Left ventricle myocardium inferior (tissue), 1 donor: ENCODE results near the gene MFSD12. TPM values are rescaled to one million over a fixed set of nuclear protein-coding genes. Genes with fewer than 3 reads are reported as not detected.

Experiments
- DNase-seq: peaks from one replicate; pipeline ENCODE4 v3.0.0-alpha.2; 2020
- H3K27ac ChIP-seq: fragments of 200-600 bp; replicated peaks from 2 replicates; pipeline ENCODE4 v1.8.0; 2021
- H3K27me3 ChIP-seq: fragments of 200-600 bp; 2 replicates; pipeline ENCODE4 v1.8.0; 2021; ENCODE audit warnings: low read depth
- H3K36me3 ChIP-seq: fragments of 200-600 bp; 2 replicates; pipeline ENCODE4 v1.8.0; 2021
- H3K4me1 ChIP-seq: fragments of 200-600 bp; 2 replicates; pipeline ENCODE4 v1.8.0; 2021
- H3K4me3 ChIP-seq: fragments of 200-600 bp; 2 replicates; pipeline ENCODE4 v1.8.0; 2021; ENCODE audit warnings: mild to moderate bottlenecking, moderate library complexity
- H3K9me3 ChIP-seq: fragments of 200-600 bp; replicated peaks from 2 replicates; pipeline ENCODE4 v1.8.0; 2021
- intact Hi-C: fragments of 100-400 bp; cut with micrococcal nuclease; formaldehyde crosslinking; loops from one replicate; pipeline ENCODE4 v1.11.0; 2022
- total RNA-seq: library from RNA; stranded (reverse); fragmentation: NEBNext Ultra II Directional; extraction: Animal tissue kit (Norgen Biotek cat#: 25700); gene quantifications from one replicate; pipeline ENCODE4 v1.2.1, GENCODE V29; 2021
- TF ChIP-seq, protein P1 (sequence below): fragments of 200-600 bp; IDR thresholded peaks from 2 replicates; pipeline ENCODE4 v1.8.0; 2021; ENCODE audit warnings: antibody characterized with exemption, mild to moderate bottlenecking, borderline replicate concordance
- donor health status: DM: no; HTN: yes; CAD: no; lungs with severe emphysema.

MFSD12 gene
- total RNA-seq, 1 donor from 2014 or later: 23.5 TPM

DNA sequence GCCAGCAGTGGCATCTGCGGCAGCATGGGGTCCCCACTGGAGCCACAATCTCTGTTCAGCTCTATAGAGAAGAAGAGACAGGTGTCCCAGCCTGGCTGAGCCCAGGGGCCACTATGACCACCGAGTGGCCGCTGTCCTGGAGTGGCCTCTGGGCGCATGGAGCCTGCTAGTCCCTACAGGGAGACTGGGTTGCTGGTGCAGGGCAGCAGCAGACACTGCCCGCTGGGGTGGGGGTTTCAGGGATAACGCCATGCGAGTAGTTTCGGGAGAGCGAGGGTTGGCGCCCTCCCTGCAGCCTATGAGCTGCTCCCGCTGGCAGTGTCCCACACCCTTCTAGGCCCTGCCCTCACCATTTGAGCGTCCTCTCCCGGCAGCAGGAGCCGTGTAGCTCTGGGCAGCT, 29.3 kb downstream of the MFSD12 start:
- intact Hi-C loops: no loop called here
- Histone ChIP-seq H3K27me3 (no peaks in the 10 kb centered on the region), H3K4me3 (no peak overlapping the region), H3K9me3 (no peaks in the 10 kb centered on the region), H3K36me3 (peaks cover 75% of the 10 kb centered on the region), H3K4me1 (no peaks in the 10 kb centered on the region), H3K27ac (no peak overlapping the region)
- TF ChIP-seq, protein P1, sequence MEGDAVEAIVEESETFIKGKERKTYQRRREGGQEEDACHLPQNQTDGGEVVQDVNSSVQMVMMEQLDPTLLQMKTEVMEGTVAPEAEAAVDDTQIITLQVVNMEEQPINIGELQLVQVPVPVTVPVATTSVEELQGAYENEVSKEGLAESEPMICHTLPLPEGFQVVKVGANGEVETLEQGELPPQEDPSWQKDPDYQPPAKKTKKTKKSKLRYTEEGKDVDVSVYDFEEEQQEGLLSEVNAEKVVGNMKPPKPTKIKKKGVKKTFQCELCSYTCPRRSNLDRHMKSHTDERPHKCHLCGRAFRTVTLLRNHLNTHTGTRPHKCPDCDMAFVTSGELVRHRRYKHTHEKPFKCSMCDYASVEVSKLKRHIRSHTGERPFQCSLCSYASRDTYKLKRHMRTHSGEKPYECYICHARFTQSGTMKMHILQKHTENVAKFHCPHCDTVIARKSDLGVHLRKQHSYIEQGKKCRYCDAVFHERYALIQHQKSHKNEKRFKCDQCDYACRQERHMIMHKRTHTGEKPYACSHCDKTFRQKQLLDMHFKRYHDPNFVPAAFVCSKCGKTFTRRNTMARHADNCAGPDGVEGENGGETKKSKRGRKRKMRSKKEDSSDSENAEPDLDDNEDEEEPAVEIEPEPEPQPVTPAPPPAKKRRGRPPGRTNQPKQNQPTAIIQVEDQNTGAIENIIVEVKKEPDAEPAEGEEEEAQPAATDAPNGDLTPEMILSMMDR: no peak
- no peak for DNase-seq

DNA sequence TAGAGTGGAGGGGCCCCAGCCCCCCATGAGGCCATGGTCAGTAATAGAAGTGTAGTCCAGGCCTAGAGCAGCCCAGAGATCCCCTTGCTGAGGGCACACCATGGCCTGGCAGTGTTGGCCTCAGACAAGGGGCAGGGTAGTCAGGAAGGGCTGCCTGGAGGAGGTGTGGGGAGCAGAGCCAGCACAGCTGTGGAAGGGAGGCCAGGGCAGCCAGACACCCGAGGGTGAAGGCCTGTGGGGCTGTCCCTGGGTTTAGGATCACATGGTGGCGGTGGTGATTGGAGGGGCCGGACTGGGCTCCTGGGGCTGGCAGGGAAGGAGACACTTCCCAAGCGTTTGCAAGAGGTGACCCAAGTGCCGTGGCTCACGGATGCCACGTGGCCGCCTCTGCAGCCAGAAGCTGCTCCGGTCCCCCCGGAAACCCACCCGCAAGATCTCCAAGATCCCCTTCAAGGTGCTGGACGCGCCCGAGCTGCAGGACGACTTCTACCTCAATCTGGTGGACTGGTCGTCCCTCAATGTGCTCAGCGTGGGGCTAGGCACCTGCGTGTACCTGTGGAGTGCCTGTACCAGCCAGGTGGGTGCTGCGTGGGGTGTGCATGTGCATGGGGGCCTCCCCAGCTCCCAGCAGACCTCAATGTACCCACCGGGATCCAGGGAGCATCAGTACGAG, 30.0 kb downstream of the MFSD12 start:
- Histone ChIP-seq H3K36me3 (peaks cover 70% of the 10 kb centered on the region), H3K27ac (no peak overlapping the region), H3K4me3 (no peak overlapping the region), H3K27me3 (no peaks in the 10 kb centered on the region), H3K9me3 (no peaks in the 10 kb centered on the region), H3K4me1 (no peaks in the 10 kb centered on the region)
- TF ChIP-seq, protein P1: no peak
- intact Hi-C loops: no loop called here
- no peak for DNase-seq

DNA sequence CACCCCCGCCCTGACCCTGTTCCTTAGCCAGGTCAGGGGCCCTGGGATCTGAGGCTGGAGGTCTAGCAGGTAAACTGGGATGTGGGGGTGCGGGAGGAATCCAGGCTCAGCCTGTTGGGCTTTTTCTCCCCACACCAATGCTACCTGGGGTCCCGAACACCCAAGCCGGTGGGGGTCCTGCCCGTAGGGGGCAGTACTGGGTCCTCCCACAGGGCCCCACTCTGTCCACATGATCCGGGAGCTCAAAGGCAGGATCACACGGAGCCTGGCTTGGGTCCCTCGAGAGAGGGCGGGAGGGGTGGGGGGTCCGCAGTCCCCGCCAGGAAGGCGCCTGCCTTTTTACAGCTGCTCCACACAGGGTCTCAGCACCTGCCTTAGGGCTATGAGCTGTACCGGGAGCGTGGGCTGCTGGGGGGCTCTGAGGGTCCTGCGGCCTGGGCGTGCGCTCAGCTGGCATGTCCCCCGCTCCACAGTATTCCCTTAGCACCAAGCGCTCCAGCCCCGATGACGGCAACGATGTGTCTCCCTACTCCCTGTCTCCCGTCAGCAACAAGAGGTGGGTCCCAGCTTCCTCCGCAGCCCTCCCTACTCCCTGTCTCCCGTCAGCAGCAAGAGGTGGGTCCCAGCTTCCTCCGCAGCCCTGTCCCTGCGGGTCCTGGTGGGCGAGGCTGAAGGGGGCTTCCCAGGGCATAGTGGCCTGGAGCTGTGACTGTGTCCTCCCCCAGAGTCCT, 30.7 kb downstream of the MFSD12 start:
- TF ChIP-seq, protein P1: no peak
- Histone ChIP-seq H3K36me3 (peaks cover 67% of the 10 kb centered on the region), H3K4me3 (no peak overlapping the region), H3K27me3 (no peaks in the 10 kb centered on the region), H3K27ac (no peak overlapping the region), H3K9me3 (no peaks in the 10 kb centered on the region), H3K4me1 (no peaks in the 10 kb centered on the region)
- DNase-seq: no peak
- intact Hi-C loops: no loop called here

DNA sequence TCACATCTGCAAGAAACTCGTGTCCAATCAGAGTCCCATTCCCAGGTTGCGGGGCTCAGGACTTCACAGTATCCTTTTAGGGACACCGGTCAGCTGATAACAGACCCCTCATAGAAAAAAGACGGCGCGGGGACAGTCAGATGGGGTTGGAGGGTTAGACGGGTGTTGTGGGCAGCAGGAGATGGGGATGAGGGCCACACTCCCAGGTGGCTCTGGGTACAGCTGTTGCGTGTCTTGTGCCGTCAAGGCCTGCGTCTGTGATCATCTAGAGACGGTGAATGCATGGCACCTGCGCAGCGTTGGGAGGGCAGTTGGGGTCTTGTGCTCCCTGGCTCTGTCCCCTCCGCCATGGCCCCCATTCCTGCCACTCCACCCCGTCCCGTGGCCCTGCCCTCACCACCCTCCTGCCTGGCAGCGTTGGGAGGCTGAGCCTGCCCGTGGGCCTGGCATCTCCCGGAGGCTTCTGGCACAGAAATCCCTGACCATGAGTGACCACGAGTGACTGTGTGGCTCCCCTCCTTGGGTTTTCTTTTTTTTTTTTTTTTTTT, 32.4 kb downstream of the MFSD12 start:
- H3K27ac ChIP-seq: no peak overlapping the region
- no peaks in the 10 kb centered on the region for H3K27me3 ChIP-seq
- H3K4me3 ChIP-seq: no peak overlapping the region
- TF ChIP-seq, protein P1: no peak
- intact Hi-C loops: no loop called here
- peaks cover 57% of the 10 kb centered on the region for H3K36me3 ChIP-seq
- H3K4me1 ChIP-seq: peaks cover 5% of the 10 kb centered on the region
- DNase-seq: no peak
- no peaks in the 10 kb centered on the region for H3K9me3 ChIP-seq

DNA sequence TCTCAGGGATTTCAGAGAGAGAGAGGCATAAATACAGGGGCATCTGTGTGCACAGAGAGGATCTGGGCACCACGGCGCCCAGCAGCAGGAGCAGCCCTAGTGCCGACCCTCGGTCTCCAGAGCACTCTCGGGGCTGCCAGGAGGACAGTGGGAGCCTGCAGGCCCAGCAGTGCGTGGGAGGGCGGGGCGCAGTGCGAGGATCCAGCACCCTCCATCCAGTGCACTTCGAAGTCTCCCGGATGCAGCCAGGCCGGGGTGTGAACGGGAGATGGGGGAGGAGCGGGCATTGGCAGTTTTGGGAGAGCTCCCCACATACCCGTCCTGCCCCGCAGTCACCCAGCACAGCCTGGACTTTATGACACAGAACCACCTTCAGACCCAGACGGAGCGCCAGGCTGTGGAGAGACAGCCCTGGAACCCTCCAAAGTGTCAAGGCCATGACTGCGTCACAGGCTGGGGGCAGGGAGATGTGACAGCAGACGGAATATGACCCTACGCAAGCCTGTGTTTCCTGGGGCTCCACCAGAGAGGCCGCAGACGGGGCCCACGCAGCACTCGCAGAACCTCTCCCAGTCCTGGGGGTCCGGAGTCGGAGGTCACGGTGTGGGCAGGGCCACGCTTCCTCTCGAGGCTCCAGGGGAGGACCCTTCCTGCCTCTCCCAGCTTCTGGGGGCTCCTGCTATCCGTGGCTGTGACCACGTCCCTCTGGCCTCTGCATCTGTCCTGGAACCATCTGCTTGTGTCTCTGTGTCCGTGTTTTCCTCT, 33.1 kb downstream of the MFSD12 start:
- Histone ChIP-seq H3K27ac (no peak overlapping the region), H3K4me1 (peaks cover 5% of the 10 kb centered on the region), H3K36me3 (peaks cover 57% of the 10 kb centered on the region), H3K27me3 (no peaks in the 10 kb centered on the region), H3K9me3 (no peaks in the 10 kb centered on the region), H3K4me3 (no peak overlapping the region)
- DNase-seq: no peak
- intact Hi-C loops: no loop called here
- TF ChIP-seq, protein P1: no peak
